Ishikawa (cell line): Measurements from ENCODE around the gene SYK.

Source experiments
- EP300 ChIP-seq: IDR thresholded peaks from 2 replicates; pipeline ENCODE4 v1.6.1; 2012; ENCODE audit warnings: borderline replicate concordance
- TAF1 ChIP-seq: IDR thresholded peaks from 2 replicates; pipeline ENCODE4 v1.6.1; 2012; ENCODE audit warnings: low read depth, mild to moderate bottlenecking
- YY1 ChIP-seq: IDR thresholded peaks from 2 replicates; pipeline ENCODE4 v1.6.1; 2012; ENCODE audit warnings: low read depth

- TF ChIP-seq EP300 (no peak), TAF1 (no peak), YY1 (no peak)
These were observed 31.4 kb upstream of the SYK start for GRCh38 chr9:90770182-90770738.
